CD4-positive, alpha-beta T cell (primary cell): ENCODE measurements around the gene FRY. TPM values are rescaled to one million over a fixed set of nuclear protein-coding genes. Genes with fewer than 3 reads are reported as not detected.
"Not testable (repeated sequence)": the region's sequence is repeated elsewhere in the genome, so short reads cannot be mapped to it uniquely, and the experiment has no call there.

ENCODE experiments used
- ATAC-seq: fragments of 200-7000 bp; cut with Tn5 transposase; one replicate; pipeline ENCODE4 v1.10.0; 2022; ENCODE audit warnings: mild to moderate bottlenecking; ENCODE audit not compliant: poor library complexity
- CTCF ChIA-PET: fragments of 350-600 bp; sonication (Branson Sonifier 250); formaldehyde crosslinking; loops from one replicate; lab custom pipeline; 2021; ENCODE audit warnings: antibody characterized with exemption, inconsistent platforms; lab: Charles Lee
- POLR2A ChIA-PET: fragments of 350-600 bp; sonication (Branson Sonifier 250); formaldehyde crosslinking; loops from one replicate; lab custom pipeline; 2021; ENCODE audit warnings: antibody characterized with exemption, inconsistent platforms; lab: Charles Lee
- DNase-seq, 14 experiments: peaks; one replicate each; pipeline ENCODE4 v3.0.0-alpha.2; 2013 to 2020; ENCODE audit warnings: mixed read lengths in 2 of 14
- H3K27ac ChIP-seq, 2 donors: one replicate each; pipeline versions ENCODE4 v1.5.1 to v1.7.0; 2013; ENCODE audit warnings: low read length in 2 of 2, low read depth in 1 of 2, mild to moderate bottlenecking in 1 of 2
- H3K27me3 ChIP-seq, 2 experiments: 1 replicate in 1 of 2; 2 replicates in 1 of 2; pipeline versions ENCODE4 v1.6.1 to v1.7.0; 2013; ENCODE audit warnings: low read length in 2 of 2, control low read depth in 1 of 2, mild to moderate bottlenecking in 1 of 2, moderate library complexity in 1 of 2; ENCODE audit not compliant: insufficient read depth in 2 of 2, control insufficient read depth in 1 of 2
- H3K36me3 ChIP-seq: one replicate; pipeline ENCODE4 v1.6.1; 2013; ENCODE audit warnings: low read length, control low read depth; ENCODE audit not compliant: insufficient read depth
- H3K4me1 ChIP-seq: one replicate; pipeline ENCODE4 v1.6.1; 2013; ENCODE audit warnings: low read length, control low read depth; ENCODE audit not compliant: insufficient read depth
- H3K4me3 ChIP-seq: one replicate; pipeline ENCODE4 v1.5.1; 2013; ENCODE audit warnings: mild to moderate bottlenecking, low read length, moderate library complexity
- H3K9me3 ChIP-seq, 2 experiments: 1 replicate in 1 of 2; 2 replicates in 1 of 2; pipeline versions ENCODE4 v1.6.1 to v1.7.0; 2013; ENCODE audit warnings: low read length in 2 of 2, mild to moderate bottlenecking in 2 of 2, control low read depth in 1 of 2, moderate library complexity in 1 of 2; ENCODE audit not compliant: control insufficient read depth in 1 of 2, insufficient read depth in 1 of 2
- H3K27ac Mint-ChIP-seq: one replicate; pipeline ENCODE4 v1.8.0; 2020; ENCODE audit warnings: mixed read lengths
- H3K27me3 Mint-ChIP-seq: one replicate; pipeline ENCODE4 v1.8.0; 2021; ENCODE audit warnings: mixed read lengths
- H3K36me3 Mint-ChIP-seq: one replicate; pipeline ENCODE4 v1.8.0; 2021; ENCODE audit warnings: low read depth, mixed read lengths
- H3K4me1 Mint-ChIP-seq: one replicate; pipeline ENCODE4 v1.8.0; 2021; ENCODE audit warnings: low read depth, mixed read lengths
- H3K4me3 Mint-ChIP-seq: one replicate; pipeline ENCODE4 v1.8.0; 2020; ENCODE audit warnings: mild to moderate bottlenecking, mixed read lengths
- H3K9me3 Mint-ChIP-seq: one replicate; pipeline ENCODE4 v1.8.0; 2020; ENCODE audit warnings: mixed read lengths
- CTCF ChIP-seq: fragments of 200-600 bp; IDR thresholded peaks from one replicate; pipeline ENCODE4 v1.8.0; 2022; ENCODE audit warnings: antibody characterized with exemption, mild to moderate bottlenecking
- intact Hi-C, 2 experiments: fragments of 100-400 bp; cut with DNase I in 1 of 2; cut with micrococcal nuclease in 1 of 2; formaldehyde crosslinking; loops; one replicate each; pipeline versions ENCODE4 v1.15.1 to v1.9.0; 2023 to 2025; cut with DNase I, micrococcal nuclease
- total RNA-seq, 174 experiments: library from RNA in 2 of 174; stranded (reverse) in 2 of 174; gene quantifications; one replicate each; pipeline ENCODE4 v1.2.3 and lab custom pipeline; 2021 to 2026

FRY gene
- total RNA-seq, 2 experiments from 2014 or later: 13.7 to 18.4 TPM

GRCh38 chr13:32051156-32051555 lies 19.6 kb downstream of the FRY start:
- Histone ChIP-seq H3K27ac (no peak overlapping the region), H3K27me3 (no peaks in the 10 kb centered on the region), H3K36me3 (no peaks in the 10 kb centered on the region), H3K4me1 (peaks cover 22% of the 10 kb centered on the region), H3K4me3 (no peak overlapping the region), H3K9me3 (no peaks in the 10 kb centered on the region)
- Mint-ChIP-seq H3K27me3 (no peaks in the 10 kb centered on the region), H3K9me3 (no peaks in the 10 kb centered on the region), H3K27ac (no peak overlapping the region), H3K4me3 (no peak overlapping the region), H3K36me3 (no peaks in the 10 kb centered on the region), H3K4me1 (peaks cover 44% of the 10 kb centered on the region)
- ChIA-PET CTCF (no interaction called here), POLR2A (interaction anchor here (1.0 kb wide), 1 partner anchor 21 kb away, joined by 3 read pairs; no protein-coding TSS in a partner anchor)
- DNase-seq (no peak), ATAC-seq (no peak)
- intact Hi-C loops: no loop called here
- no peak for TF ChIP-seq CTCF

DNA sequence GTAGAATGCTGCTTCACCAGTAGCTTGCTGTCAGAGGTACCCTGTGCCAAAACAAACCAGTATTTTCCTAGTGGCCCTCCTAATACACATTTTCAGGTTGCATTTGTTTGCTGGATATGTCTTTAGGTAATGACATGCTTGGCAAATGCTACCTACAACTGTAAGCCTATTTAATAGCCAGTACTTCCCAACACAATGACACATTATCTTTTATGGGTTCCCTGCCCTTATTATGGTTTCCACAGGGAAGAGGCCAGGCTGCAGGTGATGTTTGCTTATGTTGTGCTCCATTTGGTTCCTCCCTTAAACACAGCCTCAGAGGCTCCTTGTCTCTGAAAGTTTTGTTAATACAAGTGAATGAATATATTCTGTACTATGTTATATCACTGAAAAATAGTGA lies 24.7 kb downstream of the FRY start:
- DNase-seq (no peak), ATAC-seq (no peak)
- Mint-ChIP-seq H3K9me3 (no peaks in the 10 kb centered on the region), H3K27me3 (no peaks in the 10 kb centered on the region), H3K27ac (no peak overlapping the region), H3K36me3 (no peaks in the 10 kb centered on the region), H3K4me3 (no peak overlapping the region), H3K4me1 (peaks cover 28% of the 10 kb centered on the region)
- Histone ChIP-seq H3K4me3 (no peak overlapping the region), H3K4me1 (peaks cover 6% of the 10 kb centered on the region), H3K27ac (no peak overlapping the region), H3K36me3 (no peaks in the 10 kb centered on the region), H3K27me3 (no peaks in the 10 kb centered on the region), H3K9me3 (no peaks in the 10 kb centered on the region)
- ChIA-PET CTCF (interaction anchor here (0.7 kb wide), 1 partner anchor 26 kb away, joined by 3 read pairs; no protein-coding TSS in a partner anchor), POLR2A (no interaction called here)
- TF ChIP-seq CTCF: no peak
- intact Hi-C loops: no loop called here

DNA sequence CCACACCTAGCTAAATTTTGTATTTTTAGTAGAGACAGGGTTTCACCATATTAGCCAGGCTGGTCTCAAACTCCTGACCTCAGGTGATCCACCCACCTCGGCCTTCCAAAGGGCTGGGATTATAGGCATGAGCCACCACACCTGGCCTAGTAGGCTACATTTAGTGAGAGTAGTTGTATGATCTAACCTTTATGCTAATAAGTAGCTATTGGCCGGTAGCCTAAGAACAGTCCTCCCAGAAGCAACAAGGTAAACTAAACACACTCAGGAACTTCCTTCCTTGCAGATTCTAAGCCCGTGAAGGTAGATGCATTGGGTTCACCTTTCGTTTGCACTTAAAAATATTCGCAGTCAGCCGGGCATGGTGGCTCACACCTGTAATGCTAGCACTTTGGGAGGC lies 25.8 kb downstream of the FRY start:
- H3K4me3 Mint-ChIP-seq, H3K4me3 ChIP-seq, H3K36me3 ChIP-seq, H3K4me1 ChIP-seq, H3K27ac Mint-ChIP-seq, intact Hi-C loops, ATAC-seq, DNase-seq, H3K27me3 Mint-ChIP-seq, CTCF ChIA-PET, H3K9me3 Mint-ChIP-seq, H3K9me3 ChIP-seq, H3K27ac ChIP-seq, H3K36me3 Mint-ChIP-seq, POLR2A ChIA-PET, H3K27me3 ChIP-seq: not testable (repeated sequence)
- peaks cover 21% of the 10 kb centered on the region for H3K4me1 Mint-ChIP-seq

DNA sequence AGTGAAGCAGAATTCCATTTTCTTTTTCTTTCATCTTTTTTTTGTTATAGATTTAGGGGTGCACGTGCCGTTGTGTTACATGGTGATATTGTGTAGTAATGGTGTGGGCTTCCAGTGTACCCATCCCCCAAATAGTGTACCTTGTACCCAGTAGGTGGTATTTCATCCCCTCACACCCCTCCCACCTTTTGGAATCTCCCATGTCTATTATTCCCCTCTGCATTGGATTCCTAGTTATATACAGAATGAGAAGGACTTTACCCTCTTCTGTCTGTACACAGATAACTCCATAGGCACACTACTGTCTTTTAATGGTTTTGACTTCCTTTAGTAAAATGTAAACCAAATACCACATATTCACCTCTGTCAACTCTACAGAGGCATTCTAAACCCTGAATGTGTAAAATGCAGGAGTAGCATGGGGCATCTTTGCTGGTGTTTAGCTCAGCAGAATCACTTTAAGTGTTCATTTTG lies 28.0 kb downstream of the FRY start:
- no peaks in the 10 kb centered on the region for H3K9me3 ChIP-seq
- Mint-ChIP-seq H3K27me3 (no peaks in the 10 kb centered on the region), H3K9me3 (no peaks in the 10 kb centered on the region), H3K4me3 (no peak overlapping the region), H3K4me1 (peaks cover 8% of the 10 kb centered on the region), H3K36me3 (no peaks in the 10 kb centered on the region), H3K27ac (no peak overlapping the region)
- no peaks in the 10 kb centered on the region for H3K27me3 ChIP-seq
- ChIA-PET POLR2A (no interaction called here), CTCF (no interaction called here)
- DNase-seq (no peak), ATAC-seq (no peak)
- no peak for TF ChIP-seq CTCF
- intact Hi-C loops: no loop called here
- H3K4me3 ChIP-seq: no peak overlapping the region
- no peak overlapping the region for H3K27ac ChIP-seq
- H3K36me3 ChIP-seq: no peaks in the 10 kb centered on the region
- no peaks in the 10 kb centered on the region for H3K4me1 ChIP-seq
